ENCODE data around the gene PDSS2. TPM values are rescaled to one million over a fixed set of nuclear protein-coding genes. Genes with fewer than 3 reads are reported as not detected.

The PDSS2 gene
- total and polyA plus RNA-seq, 2 donors (not counting 1 experiment from before 2014, with no cell fraction given): 16.9 to 17.0 TPM

GRCh38 chr6:107319906-107320530 is 139.3 kb downstream of the PDSS2 start:
- Histone ChIP-seq H3K9me3 (ENCODE audit: control extremely low read depth in 1 of 3, control insufficient read depth in 2 of 3, insufficient read depth in 1 of 3, low read length in 2 of 3) (no peaks in the 10 kb centered on the region), H3K27me3 (replicated peaks in 1 of 4; ENCODE audit: control extremely low read depth in 1 of 4, control insufficient read depth in 3 of 4, insufficient read depth in 4 of 4, low read length in 3 of 4) (no peaks in the 10 kb centered on the region), H3K4me1 (ENCODE audit: control insufficient read depth in 2 of 2, insufficient read depth in 2 of 2, low read length in 2 of 2) (peaks cover 9 to 10% of the 10 kb centered on the region in 2 donors), H3K27ac (ENCODE audit: low read length in 2 of 2) (no peak overlapping the region), H3K4me2 (replicated peaks; ENCODE audit: low read depth, low read length, poor library complexity, severe bottlenecking) (no peak overlapping the region), H3K4me3 (ENCODE audit: control extremely low read depth in 1 of 5, extremely low read depth in 1 of 5, insufficient read depth in 1 of 5, low read depth in 2 of 5, low read length in 4 of 5) (no peak overlapping the region), H4K20me1 (ENCODE audit: control insufficient read depth, insufficient read depth, low read length, poor library complexity, severe bottlenecking) (no peaks in the 10 kb centered on the region), H3K9ac (ENCODE audit: low read length) (no peak overlapping the region), H3K36me3 (replicated peaks in 1 of 2; ENCODE audit: control extremely low read depth in 1 of 2, control insufficient read depth in 1 of 2, extremely low read depth in 1 of 2, insufficient read depth in 2 of 2, low read length in 1 of 2) (no peaks in the 10 kb centered on the region), H3K79me2 (ENCODE audit: control insufficient read depth, insufficient read depth, low read length) (peaks cover 4% of the 10 kb centered on the region), H2AFZ (ENCODE audit: insufficient read depth, low read depth, low read length, poor library complexity, severe bottlenecking) (no peak overlapping the region)
- Mint-ChIP-seq H3K9me3 (ENCODE audit: insufficient read depth) (no peaks in the 10 kb centered on the region), H3K27me3 (no peaks in the 10 kb centered on the region), H3K27ac (no peak overlapping the region), H3K4me3 (no peak overlapping the region), H3K4me1 (peaks cover 16% of the 10 kb centered on the region)
- ChIA-PET POLR2A (no interaction called here), CTCF (interaction anchor here (2.1 to 5.4 kb wide), 5 partner anchors 10 to 728 kb away, joined by 8 to 59 read pairs (median 36); no protein-coding TSS in a partner anchor)
- intact Hi-C loops (cut with micrococcal nuclease): loop anchor here (1.0 to 5.0 kb wide), 2 partner anchors 528 to 732 kb away; no protein-coding TSS in a partner anchor
- WGBS (ENCODE audit: insufficient coverage): no CpG with 5 or more reads among the region's 5 CpGs
- TF ChIP-seq EZH2 (IDR thresholded peaks at IDR 0.05; ENCODE audit: borderline replicate concordance, insufficient read depth, low read depth, low read length, poor library complexity, severe bottlenecking) (no peak), CTCF (IDR thresholded peaks at IDR 0.05) (no peak)
- ATAC-seq (ENCODE audit: low read depth): no peak
- no peak for DNase-seq

GRCh38 chr6:107318100-107318736 is 141.1 kb downstream of the PDSS2 start:
- Histone ChIP-seq H3K4me3 (ENCODE audit: control extremely low read depth in 1 of 5, extremely low read depth in 1 of 5, insufficient read depth in 1 of 5, low read depth in 2 of 5, low read length in 4 of 5) (no peak overlapping the region), H2AFZ (ENCODE audit: insufficient read depth, low read depth, low read length, poor library complexity, severe bottlenecking) (no peak overlapping the region), H3K9me3 (ENCODE audit: control extremely low read depth in 1 of 3, control insufficient read depth in 2 of 3, insufficient read depth in 1 of 3, low read length in 2 of 3) (no peaks in the 10 kb centered on the region), H3K27ac (ENCODE audit: low read length in 2 of 2) (no peak overlapping the region), H3K79me2 (ENCODE audit: control insufficient read depth, insufficient read depth, low read length) (peaks cover 4% of the 10 kb centered on the region), H4K20me1 (ENCODE audit: control insufficient read depth, insufficient read depth, low read length, poor library complexity, severe bottlenecking) (no peaks in the 10 kb centered on the region), H3K4me2 (replicated peaks; ENCODE audit: low read depth, low read length, poor library complexity, severe bottlenecking) (no peak overlapping the region), H3K9ac (ENCODE audit: low read length) (no peak overlapping the region), H3K4me1 (ENCODE audit: control insufficient read depth in 2 of 2, insufficient read depth in 2 of 2, low read length in 2 of 2) (peaks cover 9 to 10% of the 10 kb centered on the region in 2 donors), H3K36me3 (replicated peaks in 1 of 2; ENCODE audit: control extremely low read depth in 1 of 2, control insufficient read depth in 1 of 2, extremely low read depth in 1 of 2, insufficient read depth in 2 of 2, low read length in 1 of 2) (no peaks in the 10 kb centered on the region), H3K27me3 (replicated peaks in 1 of 4; ENCODE audit: control extremely low read depth in 1 of 4, control insufficient read depth in 3 of 4, insufficient read depth in 4 of 4, low read length in 3 of 4) (no peaks in the 10 kb centered on the region)
- CTCF ChIA-PET: interaction anchor here (0.5 to 5.4 kb wide), 29 partner anchors 12 to 983 kb away, joined by 3 to 59 read pairs (median 4); partner anchors contain the start of genes PDSS2 and SOBP
- ATAC-seq (ENCODE audit: low read depth): peak; percentile 80
- Mint-ChIP-seq H3K4me1 (peaks cover 16% of the 10 kb centered on the region), H3K9me3 (ENCODE audit: insufficient read depth) (no peaks in the 10 kb centered on the region), H3K4me3 (no peak overlapping the region), H3K27ac (no peak overlapping the region), H3K27me3 (no peaks in the 10 kb centered on the region)
- TF ChIP-seq EZH2 (IDR thresholded peaks at IDR 0.05; ENCODE audit: borderline replicate concordance, insufficient read depth, low read depth, low read length, poor library complexity, severe bottlenecking) (no peak), CTCF (IDR thresholded peaks at IDR 0.05) (peak; percentile 53)
- intact Hi-C loops (cut with micrococcal nuclease): loop anchor here (1.0 to 5.0 kb wide), 2 partner anchors 357 to 734 kb away; no protein-coding TSS in a partner anchor
- POLR2A ChIA-PET: no interaction called here
- DNase-seq: peak; percentile 61
- WGBS (ENCODE audit: insufficient coverage): 14% methylated on average over 2 of the region's 9 CpGs

Measured in B cell (primary cell).